GM12878 (cell line): ENCODE results near the gene SLC5A11.

Experiments
- BHLHE40 ChIP-seq, 2 experiments: fragments of 450-650 bp in 1 of 2; IDR thresholded peaks; 2 replicates each; pipeline ENCODE4 v1.6.1; 2011 to 2017; ENCODE audit warnings: low read depth in 2 of 2, borderline replicate concordance in 1 of 2, improper control_type of control experiment in 1 of 2, low read length in 1 of 2, mild to moderate bottlenecking in 1 of 2
- BRCA1 ChIP-seq: IDR thresholded peaks from 2 replicates; pipeline ENCODE4 v1.6.1; 2011; ENCODE audit warnings: low read depth, low read length, improper control_type of control experiment
- CTCF ChIP-seq, 3 experiments: IDR thresholded peaks in 2 of 3; conservative IDR thresholded peaks in 1 of 3; 2 replicates each; pipeline ENCODE4 v1.5.1; 2011; ENCODE audit warnings: low read depth in 3 of 3, low read length in 3 of 3, mild to moderate bottlenecking in 3 of 3, control low read depth in 2 of 3, moderate library complexity in 2 of 3, inconsistent platforms in 1 of 3, mixed read lengths in 1 of 3; ENCODE audit not compliant: control insufficient read depth in 2 of 3, insufficient read depth in 1 of 3; ENCODE audit errors: extremely low read depth in 1 of 3
- EZH2 ChIP-seq: IDR thresholded peaks from 2 replicates; pipeline ENCODE4 v1.6.1; 2012; ENCODE audit warnings: low read depth, mild to moderate bottlenecking, control low read depth, inconsistent platforms, low read length, borderline replicate concordance; ENCODE audit not compliant: control insufficient read depth
- HCFC1 ChIP-seq: fragments of 150-350 bp; IDR thresholded peaks from 2 replicates; pipeline ENCODE4 v1.6.1; 2014; ENCODE audit warnings: low read length
- POLR2A ChIP-seq: IDR thresholded peaks from 2 replicates; pipeline ENCODE4 v1.6.1; 2011; ENCODE audit warnings: low read depth, mild to moderate bottlenecking, low read length
- REST ChIP-seq: IDR thresholded peaks from 2 replicates; pipeline ENCODE4 v1.6.1; 2012; ENCODE audit warnings: mild to moderate bottlenecking, low read depth, low read length
- SKIL ChIP-seq: fragments of 450-650 bp; IDR thresholded peaks from 2 replicates; pipeline ENCODE4 v1.6.1; 2017; ENCODE audit warnings: mild to moderate bottlenecking, low read depth, inconsistent platforms; ENCODE audit not compliant: poor library complexity, severe bottlenecking
- SP1 ChIP-seq: IDR thresholded peaks from one replicate; pipeline ENCODE4 v1.6.1; 2011; ENCODE audit warnings: low read depth, low read length
- TAF1 ChIP-seq: IDR thresholded peaks from 2 replicates; pipeline ENCODE4 v1.6.1; 2011; ENCODE audit warnings: mild to moderate bottlenecking, low read depth, low read length, borderline replicate concordance
- USF1 ChIP-seq: IDR thresholded peaks from 2 replicates; pipeline ENCODE4 v1.6.1; 2011; ENCODE audit warnings: borderline replicate concordance, low read depth, mild to moderate bottlenecking, moderate library complexity, mixed read lengths, low read length; ENCODE audit not compliant: insufficient read depth; ENCODE audit errors: extremely low read length
- YY1 ChIP-seq: IDR thresholded peaks from 2 replicates; pipeline ENCODE4 v1.6.1; 2011; ENCODE audit warnings: low read depth, mild to moderate bottlenecking, low read length
- ZBTB33 ChIP-seq: fragments of 450-650 bp; IDR thresholded peaks from 2 replicates; pipeline ENCODE4 v1.6.1; 2017; ENCODE audit warnings: mild to moderate bottlenecking

- TF ChIP-seq POLR2A (0 out of 2 replicates have a peak, but pooled peaks have one; percentile 5), SKIL (no peak), EZH2 (no peak), YY1 (no peak), BHLHE40 (IDR thresholded peaks at IDR 0.05; ENCODE audit: borderline replicate concordance in 1 of 2, low read depth in 2 of 2, low read length in 1 of 2) (no peak), USF1 (no peak), CTCF (IDR thresholded peaks at IDR 0.05 in 2 of 3, conservative IDR thresholded peaks at IDR 0.05 in 1 of 3; ENCODE audit: control insufficient read depth in 2 of 3, extremely low read depth in 1 of 3, insufficient read depth in 1 of 3, low read depth in 3 of 3, low read length in 3 of 3) (no peak), HCFC1 (no peak), TAF1 (no peak), REST (no peak), BRCA1 (no peak), SP1 (no peak), ZBTB33 (no peak)
These were observed 74.8 kb downstream of the SLC5A11 start for GRCh38 chr16:24920568-24920967.
